A673 (cell line): Measurements from ENCODE around the gene EHMT1. TPM values are rescaled to one million over a fixed set of nuclear protein-coding genes. Genes with fewer than 3 reads are reported as not detected.
A peak's percentile ranks its signal among the peaks of the same experiment; 100 is the strongest.

ENCODE experiments used
- BruUV-seq: library from RNA; stranded (reverse); fragments of 400-500 nt; replicated peaks from 2 replicates; lab custom pipeline; 2021; lab: Mats Ljungman, UMichigan
- CTCF ChIA-PET: fragments of 300-600 bp; sonication (Branson Sonifier 250); formaldehyde crosslinking; loops from one replicate; lab custom pipeline; 2022; ENCODE audit warnings: antibody characterized with exemption; lab: Charles Lee
- POLR2A ChIA-PET: fragments of 300-600 bp; sonication (Branson Sonifier 250); formaldehyde crosslinking; loops from one replicate; lab custom pipeline; 2022; ENCODE audit warnings: antibody characterized with exemption; ENCODE audit not compliant: low non-redundant PET; lab: Charles Lee
- DNase-seq: peaks from one replicate; pipeline ENCODE4 v3.0.0-alpha.2; 2015; ENCODE audit warnings: low spot score
- H3K27ac ChIP-seq: fragments of 200-600 bp; sonication (generic); 2 replicates; pipeline ENCODE4 v1.5.1; 2016; ENCODE audit warnings: mixed run types, low read depth, mild to moderate bottlenecking, mixed read lengths, antibody characterized with exemption, low read length; ENCODE audit not compliant: poor library complexity, severe bottlenecking
- H3K27me3 ChIP-seq: fragments of 200-600 bp; sonication (generic); replicated peaks from 2 replicates; pipeline ENCODE4 v1.6.1; 2017; ENCODE audit warnings: mixed run types, low read depth, mild to moderate bottlenecking, mixed read lengths, antibody characterized with exemption, low read length; ENCODE audit not compliant: insufficient read depth, poor library complexity
- H3K36me3 ChIP-seq: fragments of 200-600 bp; sonication (generic); 2 replicates; pipeline ENCODE4 v1.6.1; 2016; ENCODE audit warnings: mixed run types, mild to moderate bottlenecking, mixed read lengths, antibody characterized with exemption, low read length; ENCODE audit not compliant: insufficient read depth, poor library complexity, severe bottlenecking
- H3K4me1 ChIP-seq: fragments of 200-600 bp; sonication (generic); 2 replicates; pipeline ENCODE4 v1.6.1; 2017; ENCODE audit warnings: mixed run types, mild to moderate bottlenecking, mixed read lengths, antibody characterized with exemption, low read length; ENCODE audit not compliant: insufficient read depth, poor library complexity, severe bottlenecking
- H3K4me3 ChIP-seq: fragments of 200-600 bp; sonication (generic); 2 replicates; pipeline ENCODE4 v1.5.1; 2016; ENCODE audit warnings: low read depth, mixed run types, mild to moderate bottlenecking, mixed read lengths, low read length; ENCODE audit not compliant: poor library complexity, severe bottlenecking
- H3K9me3 ChIP-seq: fragments of 200-600 bp; sonication (generic); 2 replicates; pipeline ENCODE4 v1.6.1; 2016; ENCODE audit warnings: mixed run types, low read depth, mild to moderate bottlenecking, mixed read lengths, antibody characterized with exemption, low read length; ENCODE audit not compliant: poor library complexity, severe bottlenecking
- EZH2 ChIP-seq: fragments of 200-600 bp; sonication (generic); IDR thresholded peaks from 2 replicates; pipeline ENCODE4 v1.6.1; 2017; ENCODE audit warnings: borderline replicate concordance, low read depth, mild to moderate bottlenecking, mixed read lengths, antibody characterized with exemption, low read length; ENCODE audit not compliant: poor library complexity, severe bottlenecking
- intact Hi-C: fragments of 100-400 bp; cut with micrococcal nuclease; formaldehyde crosslinking; loops from one replicate; pipeline ENCODE4 v1.10.0; 2022; ENCODE audit not compliant: unreplicated experiment
- total RNA-seq: library from RNA; stranded (reverse); gene quantifications from 2 replicates; pipeline ENCODE4 v1.2.3, GENCODE V29; 2021
- TF ChIP-seq, protein P1 (sequence below): fragments of 300-800, 200-600 bp; sonication (generic); conservative IDR thresholded peaks from 2 replicates; pipeline ENCODE4 v1.5.1; 2017; ENCODE audit warnings: low read depth, mild to moderate bottlenecking, antibody characterized with exemption, low read length, moderate library complexity, mixed read lengths

EHMT1 gene
- total RNA-seq, 1 experiment from 2014 or later, result 115 TPM

- H3K4me1 ChIP-seq, result peaks cover 7% of the 10 kb centered on the region
- CTCF ChIA-PET, result interaction anchor here (1.4 kb wide), 1 partner anchor 11 kb away, joined by 5 read pairs; no protein-coding TSS in a partner anchor
- no TSS peak for BruUV-seq
- POLR2A ChIA-PET, result no interaction called here
- no peaks in the 10 kb centered on the region for H3K27me3 ChIP-seq
- H3K27ac ChIP-seq, result peak overlapping the region; percentile 77
- intact Hi-C loops, result no loop called here
- peaks cover 35% of the 10 kb centered on the region for H3K36me3 ChIP-seq
- TF ChIP-seq, protein P1, sequence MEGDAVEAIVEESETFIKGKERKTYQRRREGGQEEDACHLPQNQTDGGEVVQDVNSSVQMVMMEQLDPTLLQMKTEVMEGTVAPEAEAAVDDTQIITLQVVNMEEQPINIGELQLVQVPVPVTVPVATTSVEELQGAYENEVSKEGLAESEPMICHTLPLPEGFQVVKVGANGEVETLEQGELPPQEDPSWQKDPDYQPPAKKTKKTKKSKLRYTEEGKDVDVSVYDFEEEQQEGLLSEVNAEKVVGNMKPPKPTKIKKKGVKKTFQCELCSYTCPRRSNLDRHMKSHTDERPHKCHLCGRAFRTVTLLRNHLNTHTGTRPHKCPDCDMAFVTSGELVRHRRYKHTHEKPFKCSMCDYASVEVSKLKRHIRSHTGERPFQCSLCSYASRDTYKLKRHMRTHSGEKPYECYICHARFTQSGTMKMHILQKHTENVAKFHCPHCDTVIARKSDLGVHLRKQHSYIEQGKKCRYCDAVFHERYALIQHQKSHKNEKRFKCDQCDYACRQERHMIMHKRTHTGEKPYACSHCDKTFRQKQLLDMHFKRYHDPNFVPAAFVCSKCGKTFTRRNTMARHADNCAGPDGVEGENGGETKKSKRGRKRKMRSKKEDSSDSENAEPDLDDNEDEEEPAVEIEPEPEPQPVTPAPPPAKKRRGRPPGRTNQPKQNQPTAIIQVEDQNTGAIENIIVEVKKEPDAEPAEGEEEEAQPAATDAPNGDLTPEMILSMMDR, result no peak
- TF ChIP-seq EZH2, result no peak
- H3K9me3 ChIP-seq, result no peaks in the 10 kb centered on the region
- no peak for DNase-seq
- H3K4me3 ChIP-seq, result peak overlapping the region; percentile 94
Measured at GRCh38 chr9:137590123-137590468, 28.7 kb upstream of the EHMT1 start.

DNA sequence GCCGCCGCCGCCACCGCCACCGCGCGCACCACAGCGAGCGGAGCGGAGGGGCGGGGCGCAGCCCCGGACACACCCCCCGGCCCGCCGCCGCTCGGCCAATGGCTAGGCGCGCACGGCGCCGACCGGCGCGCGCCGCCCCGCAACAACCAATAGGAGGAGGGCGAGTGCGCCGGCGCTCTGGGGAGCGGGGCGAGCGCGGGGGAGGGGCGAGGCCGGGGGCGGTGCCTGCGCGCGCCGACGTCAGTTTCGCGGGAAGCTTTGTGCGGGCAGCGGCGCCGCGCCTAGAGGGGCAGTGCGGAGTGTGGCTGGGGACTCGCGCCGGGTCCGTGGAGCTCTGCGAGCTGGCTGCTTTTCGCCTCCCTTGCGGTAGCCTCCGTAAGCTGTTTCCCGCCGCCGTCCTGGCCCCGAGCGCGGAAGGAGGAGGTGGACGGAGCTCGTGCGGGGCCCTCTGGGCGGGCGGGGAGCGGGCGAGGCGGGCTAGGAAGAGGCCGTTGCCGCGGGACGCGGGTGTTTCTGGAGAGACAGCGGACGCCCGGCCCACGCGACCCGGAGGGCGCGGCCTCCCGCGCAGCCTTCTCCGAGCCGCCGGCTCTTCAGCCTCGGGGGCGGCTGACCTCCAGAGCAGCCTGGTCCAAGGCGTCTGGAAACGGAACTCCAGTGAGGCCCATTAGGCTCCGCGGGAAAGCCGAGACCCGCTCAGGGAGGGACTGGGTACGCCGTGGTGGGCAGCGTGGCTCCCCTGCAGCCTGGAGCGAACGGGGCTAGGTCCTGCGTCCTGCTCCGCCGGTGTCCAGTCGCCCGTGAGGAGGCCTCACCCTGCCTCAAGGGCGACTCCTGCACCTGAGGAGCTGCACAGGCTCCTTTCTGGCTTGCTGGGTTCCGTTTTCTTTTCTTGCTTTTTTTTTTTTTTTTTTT, 28.1 kb upstream of the EHMT1 start, which contains the start of gene ZMYND19:
ZMYND19 (minus strand) TSS at position 44 of the 915 bp plus-strand sequence. CDS start 249 bp downstream, outside the sequence.
- peak; percentile 93 for DNase-seq
- H3K4me1 ChIP-seq, result peaks cover 7% of the 10 kb centered on the region
- H3K9me3 ChIP-seq, result no peaks in the 10 kb centered on the region
- H3K4me3 ChIP-seq, result peak within 1 kb of the TSS; percentile 94
- peak within 1 kb of the TSS; percentile 96 for H3K27ac ChIP-seq
- no TSS peak for BruUV-seq
- intact Hi-C loops, result no loop called here
- no peaks in the 10 kb centered on the region for H3K27me3 ChIP-seq
- TF ChIP-seq EZH2, result no peak
- TF ChIP-seq, protein P1, result no peak
- CTCF ChIA-PET, result interaction anchor here (1.4 kb wide), 1 partner anchor 11 kb away, joined by 5 read pairs; no protein-coding TSS in a partner anchor
- POLR2A ChIA-PET, result no interaction called here
- peaks cover 29% of the 10 kb centered on the region for H3K36me3 ChIP-seq

- Histone ChIP-seq H3K9me3 (no peaks in the 10 kb centered on the region), H3K36me3 (peaks cover 9% of the 10 kb centered on the region), H3K4me1 (peaks cover 7% of the 10 kb centered on the region), H3K4me3 (no peak overlapping the region), H3K27me3 (no peaks in the 10 kb centered on the region), H3K27ac (no peak overlapping the region)
- TF ChIP-seq, protein P1, result no peak
- no peak for TF ChIP-seq EZH2
- BruUV-seq, result no TSS peak
- CTCF ChIA-PET, result no interaction called here
- no peak for DNase-seq
- intact Hi-C loops, result no loop called here
- POLR2A ChIA-PET, result no interaction called here
Measured at GRCh38 chr9:137592767-137593166, 26.0 kb upstream of the EHMT1 start.
